GM10847 (cell line): ENCODE measurements around the gene TACO1.

Source experiments
- POLR2A ChIP-seq: IDR thresholded peaks from 2 replicates; pipeline ENCODE4 v1.6.1; 2011; ENCODE audit not compliant: insufficient read length; ENCODE audit errors: extremely low read depth

TACO1 gene

GRCh38 chr17:63623786-63624530, 23.3 kb downstream of the TACO1 start:
- TF ChIP-seq POLR2A: no peak

DNA sequence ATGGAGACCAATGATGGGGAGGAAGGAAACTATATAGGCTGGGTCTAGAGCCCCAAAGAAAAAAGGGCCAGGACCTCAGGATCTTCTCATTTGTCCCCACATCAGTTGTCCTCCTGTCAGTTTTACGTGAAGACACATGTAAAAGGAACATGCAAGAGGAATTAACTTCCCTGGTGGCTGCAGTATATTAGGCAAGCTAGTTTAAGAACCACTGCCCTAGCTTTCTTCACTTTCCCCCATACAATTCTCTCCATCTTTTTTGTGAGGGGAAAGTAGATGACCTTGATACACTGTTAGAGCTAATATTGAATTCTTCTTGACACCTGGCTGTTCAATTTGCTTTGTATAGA, 23.8 kb downstream of the TACO1 start:
- TF ChIP-seq POLR2A: no peak

- TF ChIP-seq POLR2A: no peak
These were observed 26.0 kb downstream of the TACO1 start for GRCh38 chr17:63626551-63627180.

- no peak for TF ChIP-seq POLR2A
These were observed 28.9 kb downstream of the TACO1 start for GRCh38 chr17:63629627-63630026.

GRCh38 chr17:63631062-63631461, 30.4 kb downstream of the TACO1 start:
- no peak for TF ChIP-seq POLR2A

GRCh38 chr17:63631626-63632025, 30.9 kb downstream of the TACO1 start:
- no peak for TF ChIP-seq POLR2A

DNA sequence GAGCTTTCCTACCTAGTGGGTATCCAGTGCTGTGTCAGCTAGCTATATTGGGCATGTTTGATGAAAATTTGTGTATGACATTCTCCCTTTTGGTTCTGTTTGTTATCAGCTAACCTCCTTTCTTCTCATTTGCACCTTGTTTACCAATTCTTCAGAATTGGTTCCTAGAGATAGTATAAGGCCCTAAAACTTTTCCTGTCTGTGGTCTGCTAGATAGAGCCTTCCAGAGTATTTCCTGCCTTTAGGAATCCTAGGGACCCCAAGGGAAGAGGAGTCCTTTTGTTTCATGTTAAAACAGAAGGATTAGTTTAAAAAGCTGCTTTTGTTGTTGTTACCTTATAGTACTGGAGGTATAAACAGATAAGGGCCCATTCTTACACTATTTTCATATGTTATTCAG, 33.0 kb downstream of the TACO1 start:
- no peak for TF ChIP-seq POLR2A

DNA sequence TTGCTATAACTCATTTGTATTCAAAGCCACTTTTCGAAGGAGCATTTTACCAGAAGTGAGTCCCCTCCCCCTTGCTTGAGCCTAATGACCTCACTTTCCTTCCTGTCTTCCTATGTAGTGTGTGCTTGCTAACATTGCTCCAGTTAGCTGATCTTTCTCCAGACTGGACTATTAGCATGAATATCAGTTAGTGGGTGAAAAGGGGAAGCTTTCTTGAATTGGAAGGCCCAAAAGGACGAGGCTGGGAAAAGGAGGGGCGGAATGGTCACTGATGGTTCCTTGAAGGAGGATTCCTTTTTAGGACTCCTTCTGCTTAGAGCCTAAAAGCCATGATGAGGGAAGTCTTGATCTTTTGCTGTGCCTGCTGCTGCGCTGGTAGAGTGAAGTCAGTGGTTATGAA, 33.5 kb downstream of the TACO1 start:
- no peak for TF ChIP-seq POLR2A

GRCh38 chr17:63634816-63635215, 34.1 kb downstream of the TACO1 start:
- no peak for TF ChIP-seq POLR2A

- TF ChIP-seq POLR2A: no peak
These were observed 34.6 kb downstream of the TACO1 start for GRCh38 chr17:63635290-63635689.

DNA sequence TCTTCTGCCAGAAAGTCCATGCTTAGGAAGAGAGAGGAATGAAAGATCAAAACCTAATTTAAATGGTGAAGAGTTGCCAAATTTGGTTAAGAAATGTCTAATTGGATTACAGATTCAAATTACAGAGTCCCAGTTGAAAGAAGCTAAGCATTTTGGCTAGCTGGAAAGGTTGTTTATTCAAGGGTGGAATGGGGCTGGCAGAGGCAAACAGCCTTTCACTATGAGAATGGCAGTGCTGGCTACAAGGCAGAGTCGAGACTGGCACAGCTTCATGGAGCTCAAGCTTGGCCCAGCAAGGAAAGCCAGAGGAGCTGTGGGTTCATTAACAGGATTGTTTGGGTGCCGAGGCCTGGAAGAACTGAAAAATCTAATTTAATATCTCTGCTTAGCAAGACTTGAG, 35.1 kb downstream of the TACO1 start:
- TF ChIP-seq POLR2A: no peak

- no peak for TF ChIP-seq POLR2A
These were observed 38.4 kb downstream of the TACO1 start for GRCh38 chr17:63639125-63639524.

- no peak for TF ChIP-seq POLR2A
These were observed 39.3 kb downstream of the TACO1 start for GRCh38 chr17:63640038-63640437.

GRCh38 chr17:63641692-63642448, 41.2 kb downstream of the TACO1 start:
- TF ChIP-seq POLR2A: no peak

GRCh38 chr17:63644846-63645245, 44.2 kb downstream of the TACO1 start:
- no peak for TF ChIP-seq POLR2A
